ENCODE data around the gene NADK2.

DNA sequence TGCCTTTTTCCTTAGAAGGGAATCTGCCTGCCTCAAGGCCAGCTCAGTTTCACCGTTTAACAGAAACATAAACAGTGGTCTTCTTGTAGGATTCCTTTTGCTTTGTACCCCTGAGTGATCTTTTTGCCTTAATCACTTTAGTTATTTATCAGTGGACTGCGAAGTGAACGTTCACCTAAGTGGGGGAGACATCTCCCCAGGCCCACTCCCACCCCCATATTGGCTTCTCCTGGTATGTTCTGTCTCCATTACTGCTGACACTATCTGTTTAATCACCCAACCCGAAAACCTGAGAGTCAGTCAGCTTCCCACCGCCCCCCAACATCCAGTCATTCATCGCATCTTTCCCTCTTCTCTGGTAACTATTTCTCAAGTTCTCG lies 88.4 kb downstream of the NADK2 start:
- no peak for TF ChIP-seq RCOR1 (IDR thresholded peaks at IDR 0.05; ENCODE audit: low read length)
- no peak for TF ChIP-seq POLR2AphosphoS5 (IDR thresholded peaks at IDR 0.05; ENCODE audit: low read depth, low read length)
- TF ChIP-seq, protein P1, sequence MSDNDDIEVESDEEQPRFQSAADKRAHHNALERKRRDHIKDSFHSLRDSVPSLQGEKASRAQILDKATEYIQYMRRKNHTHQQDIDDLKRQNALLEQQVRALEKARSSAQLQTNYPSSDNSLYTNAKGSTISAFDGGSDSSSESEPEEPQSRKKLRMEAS (IDR thresholded peaks at IDR 0.05; ENCODE audit: low read depth) = no peak
- TF ChIP-seq, protein P2, sequence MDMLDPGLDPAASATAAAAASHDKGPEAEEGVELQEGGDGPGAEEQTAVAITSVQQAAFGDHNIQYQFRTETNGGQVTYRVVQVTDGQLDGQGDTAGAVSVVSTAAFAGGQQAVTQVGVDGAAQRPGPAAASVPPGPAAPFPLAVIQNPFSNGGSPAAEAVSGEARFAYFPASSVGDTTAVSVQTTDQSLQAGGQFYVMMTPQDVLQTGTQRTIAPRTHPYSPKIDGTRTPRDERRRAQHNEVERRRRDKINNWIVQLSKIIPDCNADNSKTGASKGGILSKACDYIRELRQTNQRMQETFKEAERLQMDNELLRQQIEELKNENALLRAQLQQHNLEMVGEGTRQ (IDR thresholded peaks at IDR 0.05; ENCODE audit: borderline replicate concordance, low read depth, low read length) = no peak
- no peak for TF ChIP-seq MXI1 (IDR thresholded peaks at IDR 0.05; ENCODE audit: low read depth, low read length)
- no peak for TF ChIP-seq SIN3A (IDR thresholded peaks at IDR 0.05; ENCODE audit: borderline replicate concordance, low read depth, low read length)
- TF ChIP-seq, protein P3, sequence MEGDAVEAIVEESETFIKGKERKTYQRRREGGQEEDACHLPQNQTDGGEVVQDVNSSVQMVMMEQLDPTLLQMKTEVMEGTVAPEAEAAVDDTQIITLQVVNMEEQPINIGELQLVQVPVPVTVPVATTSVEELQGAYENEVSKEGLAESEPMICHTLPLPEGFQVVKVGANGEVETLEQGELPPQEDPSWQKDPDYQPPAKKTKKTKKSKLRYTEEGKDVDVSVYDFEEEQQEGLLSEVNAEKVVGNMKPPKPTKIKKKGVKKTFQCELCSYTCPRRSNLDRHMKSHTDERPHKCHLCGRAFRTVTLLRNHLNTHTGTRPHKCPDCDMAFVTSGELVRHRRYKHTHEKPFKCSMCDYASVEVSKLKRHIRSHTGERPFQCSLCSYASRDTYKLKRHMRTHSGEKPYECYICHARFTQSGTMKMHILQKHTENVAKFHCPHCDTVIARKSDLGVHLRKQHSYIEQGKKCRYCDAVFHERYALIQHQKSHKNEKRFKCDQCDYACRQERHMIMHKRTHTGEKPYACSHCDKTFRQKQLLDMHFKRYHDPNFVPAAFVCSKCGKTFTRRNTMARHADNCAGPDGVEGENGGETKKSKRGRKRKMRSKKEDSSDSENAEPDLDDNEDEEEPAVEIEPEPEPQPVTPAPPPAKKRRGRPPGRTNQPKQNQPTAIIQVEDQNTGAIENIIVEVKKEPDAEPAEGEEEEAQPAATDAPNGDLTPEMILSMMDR (IDR thresholded peaks at IDR 0.05) = no peak
- TF ChIP-seq EZH2phosphoT487 (IDR thresholded peaks at IDR 0.05; ENCODE audit: borderline replicate concordance, low read depth) = no peak
- TF ChIP-seq CHD2 (IDR thresholded peaks at IDR 0.05; ENCODE audit: low read length, partially characterized antibody) = no peak
